ENCODE data around the gene IQSEC1. TPM values are rescaled to one million over a fixed set of nuclear protein-coding genes. Genes with fewer than 3 reads are reported as not detected.

The IQSEC1 gene
- polyA plus RNA-seq, 3 donors, result 17.7 to 61.7 (median 30.3) TPM

GRCh38 chr3:13037458-13038117 is 35.6 kb downstream of the IQSEC1 start:
- Mint-ChIP-seq H3K4me3 (no peak overlapping the region), H3K27me3 (ENCODE audit: low read depth in 3 of 3) (peaks cover 9 to 11% (median 9%) of the 10 kb centered on the region in 3 donors), H3K36me3 (peaks cover 0 to 3% of the 10 kb centered on the region in 2 donors), H3K9me3 (peaks cover 0 to 6% (median 0%) of the 10 kb centered on the region in 7 donors), H3K27ac (no peak overlapping the region), H3K4me1 (peaks cover 14% of the 10 kb centered on the region)
- Histone ChIP-seq H3K4me3 (replicated peaks in 1 of 3; ENCODE audit: low read depth in 2 of 3, low read length in 3 of 3) (no peak overlapping the region), H3K27ac (ENCODE audit: low read depth in 1 of 2, low read length in 2 of 2) (no peak overlapping the region), H3K27me3 (ENCODE audit: control insufficient read depth in 2 of 2, insufficient read depth in 2 of 2, low read length in 2 of 2) (no peaks in the 10 kb centered on the region), H3K36me3 (replicated peaks in 1 of 2; ENCODE audit: control insufficient read depth in 1 of 2, insufficient read depth in 2 of 2, low read length in 2 of 2) (no peaks in the 10 kb centered on the region), H3K9ac (ENCODE audit: insufficient read depth, low read length, poor library complexity, severe bottlenecking) (no peak overlapping the region), H3K9me3 (replicated peaks in 1 of 2; ENCODE audit: control insufficient read depth in 1 of 2, insufficient read depth in 1 of 2, low read length in 2 of 2) (no peaks in the 10 kb centered on the region), H3K79me2 (ENCODE audit: insufficient read depth, low read length) (no peaks in the 10 kb centered on the region), H3K4me1 (ENCODE audit: control insufficient read depth in 1 of 2, insufficient read depth in 2 of 2, low read length in 2 of 2) (peaks cover 9 to 10% of the 10 kb centered on the region in 2 donors), H4K20me1 (ENCODE audit: insufficient read depth, low read length) (no peaks in the 10 kb centered on the region), H3K4me2 (replicated peaks; ENCODE audit: extremely low read depth, low read length, poor library complexity, severe bottlenecking) (no peak overlapping the region), H2AFZ (ENCODE audit: insufficient read depth, low read depth, low read length, poor library complexity, severe bottlenecking) (no peak overlapping the region)
- intact Hi-C loops (cut with micrococcal nuclease), result no loop called here
- TF ChIP-seq CTCF (IDR thresholded peaks at IDR 0.05), result no peak
- DNase-seq, result no peak
- WGBS (ENCODE audit: insufficient coverage), result no CpG with 5 or more reads among the region's 8 CpGs

- Histone ChIP-seq H3K79me2 (ENCODE audit: insufficient read depth, low read length) (no peaks in the 10 kb centered on the region), H3K4me3 (replicated peaks in 1 of 3; ENCODE audit: low read depth in 2 of 3, low read length in 3 of 3) (no peak overlapping the region), H3K9ac (ENCODE audit: insufficient read depth, low read length, poor library complexity, severe bottlenecking) (no peak overlapping the region), H3K27me3 (ENCODE audit: control insufficient read depth in 2 of 2, insufficient read depth in 2 of 2, low read length in 2 of 2) (no peaks in the 10 kb centered on the region), H3K36me3 (replicated peaks in 1 of 2; ENCODE audit: control insufficient read depth in 1 of 2, insufficient read depth in 2 of 2, low read length in 2 of 2) (no peaks in the 10 kb centered on the region), H3K4me1 (ENCODE audit: control insufficient read depth in 1 of 2, insufficient read depth in 2 of 2, low read length in 2 of 2) (peaks cover 0 to 1% of the 10 kb centered on the region in 2 donors), H3K4me2 (replicated peaks; ENCODE audit: extremely low read depth, low read length, poor library complexity, severe bottlenecking) (no peak overlapping the region), H3K9me3 (replicated peaks in 1 of 2; ENCODE audit: control insufficient read depth in 1 of 2, insufficient read depth in 1 of 2, low read length in 2 of 2) (no peaks in the 10 kb centered on the region), H4K20me1 (ENCODE audit: insufficient read depth, low read length) (no peaks in the 10 kb centered on the region), H2AFZ (ENCODE audit: insufficient read depth, low read depth, low read length, poor library complexity, severe bottlenecking) (no peak overlapping the region), H3K27ac (ENCODE audit: low read depth in 1 of 2, low read length in 2 of 2) (no peak overlapping the region)
- Mint-ChIP-seq H3K36me3 (no peaks in the 10 kb centered on the region), H3K4me1 (peaks cover 3% of the 10 kb centered on the region), H3K4me3 (no peak overlapping the region), H3K27ac (no peak overlapping the region), H3K9me3 (peaks cover 0 to 5% (median 0%) of the 10 kb centered on the region in 7 donors), H3K27me3 (ENCODE audit: low read depth in 3 of 3) (peaks cover 1 to 5% (median 4%) of the 10 kb centered on the region in 3 donors)
- WGBS (ENCODE audit: insufficient coverage), result 100% methylated on average over 2 of the region's 5 CpGs
- intact Hi-C loops (cut with micrococcal nuclease), result no loop called here
- TF ChIP-seq CTCF (IDR thresholded peaks at IDR 0.05), result no peak
- no peak for DNase-seq
These were observed 38.4 kb downstream of the IQSEC1 start for GRCh38 chr3:13034861-13035260.
